Measurements from ENCODE around the gene STAB1.

The STAB1 gene

DNA sequence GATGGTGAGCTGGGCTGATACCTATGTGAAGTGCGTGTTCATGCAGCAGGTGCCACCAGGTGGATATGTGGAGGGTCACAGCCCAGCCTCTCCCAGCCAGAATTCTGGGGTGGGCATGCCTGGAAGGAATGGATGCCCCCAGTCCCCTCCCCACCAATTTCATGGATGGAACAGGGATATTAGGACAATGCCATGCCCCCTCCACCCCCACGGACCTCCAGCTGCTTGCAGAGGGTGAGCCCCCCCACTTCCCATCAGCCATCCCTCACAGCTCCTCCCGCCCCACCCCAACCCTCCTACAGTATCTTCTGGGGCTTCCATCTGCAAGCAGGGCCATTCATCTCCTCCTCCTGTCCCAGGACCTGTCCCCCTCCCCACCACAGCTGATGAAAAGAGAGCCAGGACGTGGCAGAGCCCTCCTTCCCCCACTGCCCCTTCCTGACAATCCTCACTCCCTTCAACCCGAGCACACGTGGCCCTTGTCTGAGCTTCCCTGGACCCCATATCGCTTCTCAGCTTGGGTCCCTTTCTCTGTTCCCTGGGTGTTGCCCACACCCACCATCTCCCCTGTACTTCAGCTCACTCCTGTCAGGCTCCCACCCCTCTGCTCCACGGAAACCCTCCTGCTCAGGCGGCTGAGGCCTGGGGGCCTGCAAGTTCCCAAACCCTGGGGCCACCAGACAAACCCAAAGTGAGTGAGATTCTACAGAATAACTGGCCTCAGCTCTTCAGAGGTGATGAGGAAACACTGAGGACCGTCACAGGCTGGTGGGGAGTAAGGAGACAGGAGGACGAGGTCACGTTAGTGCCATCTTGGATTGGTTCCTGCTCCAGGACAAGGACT, 47.4 kb upstream of the STAB1 start (continued):
- TF ChIP-seq ZNF565 (CRISPR knock-in tag; conservative IDR thresholded peaks at IDR 0.05; ENCODE audit: low read depth) = no peak
- TF ChIP-seq, protein P1, sequence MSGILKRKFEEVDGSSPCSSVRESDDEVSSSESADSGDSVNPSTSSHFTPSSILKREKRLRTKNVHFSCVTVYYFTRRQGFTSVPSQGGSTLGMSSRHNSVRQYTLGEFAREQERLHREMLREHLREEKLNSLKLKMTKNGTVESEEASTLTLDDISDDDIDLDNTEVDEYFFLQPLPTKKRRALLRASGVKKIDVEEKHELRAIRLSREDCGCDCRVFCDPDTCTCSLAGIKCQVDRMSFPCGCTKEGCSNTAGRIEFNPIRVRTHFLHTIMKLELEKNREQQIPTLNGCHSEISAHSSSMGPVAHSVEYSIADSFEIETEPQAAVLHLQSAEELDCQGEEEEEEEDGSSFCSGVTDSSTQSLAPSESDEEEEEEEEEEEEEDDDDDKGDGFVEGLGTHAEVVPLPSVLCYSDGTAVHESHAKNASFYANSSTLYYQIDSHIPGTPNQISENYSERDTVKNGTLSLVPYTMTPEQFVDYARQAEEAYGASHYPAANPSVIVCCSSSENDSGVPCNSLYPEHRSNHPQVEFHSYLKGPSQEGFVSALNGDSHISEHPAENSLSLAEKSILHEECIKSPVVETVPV (CRISPR knock-in tag; IDR thresholded peaks at IDR 0.05) = no peak
- TF ChIP-seq ZFP30 (CRISPR knock-in tag; IDR thresholded peaks at IDR 0.05) = no peak
- TF ChIP-seq TCF4 (CRISPR knock-in tag; IDR thresholded peaks at IDR 0.05; ENCODE audit: borderline replicate concordance) = no peak
- TF ChIP-seq SNAI2 (CRISPR knock-in tag; IDR thresholded peaks at IDR 0.05) = no peak
- TF ChIP-seq ZC3H10 (CRISPR knock-in tag; IDR thresholded peaks at IDR 0.05) = no peak
- TF ChIP-seq ARNTL (CRISPR knock-in tag; IDR thresholded peaks at IDR 0.05; ENCODE audit: borderline replicate concordance, low read depth) = no peak
- no peak for TF ChIP-seq ZFP3 (CRISPR knock-in tag; IDR thresholded peaks at IDR 0.05)

DNA sequence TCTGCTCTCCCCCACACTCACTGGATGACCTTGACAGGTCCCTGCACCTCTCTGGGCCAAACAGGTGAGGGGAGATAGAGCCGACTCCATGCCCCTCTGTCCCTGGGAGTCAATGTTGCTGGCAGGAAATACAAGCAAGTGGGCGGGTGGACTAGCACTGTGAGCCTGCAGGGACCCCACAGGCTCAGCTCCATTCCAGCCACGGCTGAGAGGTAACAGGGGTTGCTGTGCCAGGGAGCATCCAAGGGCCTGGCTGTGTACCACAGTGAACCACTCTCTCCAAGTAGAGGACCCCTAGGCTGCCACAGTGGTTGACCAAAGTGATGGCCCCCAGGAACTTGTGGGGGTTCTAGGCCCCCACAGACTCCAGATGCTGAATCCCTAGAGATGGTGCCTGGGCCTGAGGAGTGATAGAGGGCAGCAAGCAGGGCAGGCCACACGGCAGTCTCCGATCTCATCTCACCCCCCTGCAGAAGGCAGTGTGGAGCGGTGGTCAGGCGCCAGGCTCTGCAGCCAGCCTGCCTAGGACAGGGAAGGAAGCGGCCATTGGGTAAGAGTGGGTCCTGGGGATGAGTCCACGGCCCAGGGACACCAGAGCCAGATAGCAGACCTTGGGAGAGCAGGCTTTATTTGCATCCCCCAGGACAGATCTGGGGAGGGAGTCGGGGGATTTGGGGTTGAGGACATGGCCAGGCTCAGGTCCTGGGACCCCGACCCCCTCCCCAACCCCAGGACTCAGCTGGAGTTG, 44.5 kb upstream of the STAB1 start:
- no peak for TF ChIP-seq ISL1 (CRISPR knock-in tag; IDR thresholded peaks at IDR 0.05)
- TF ChIP-seq, protein P1 (CRISPR knock-in tag; IDR thresholded peaks at IDR 0.05) = no peak
- TF ChIP-seq PPARA (CRISPR knock-in tag; IDR thresholded peaks at IDR 0.05; ENCODE audit: borderline replicate concordance) = no peak
- TF ChIP-seq, protein P2, sequence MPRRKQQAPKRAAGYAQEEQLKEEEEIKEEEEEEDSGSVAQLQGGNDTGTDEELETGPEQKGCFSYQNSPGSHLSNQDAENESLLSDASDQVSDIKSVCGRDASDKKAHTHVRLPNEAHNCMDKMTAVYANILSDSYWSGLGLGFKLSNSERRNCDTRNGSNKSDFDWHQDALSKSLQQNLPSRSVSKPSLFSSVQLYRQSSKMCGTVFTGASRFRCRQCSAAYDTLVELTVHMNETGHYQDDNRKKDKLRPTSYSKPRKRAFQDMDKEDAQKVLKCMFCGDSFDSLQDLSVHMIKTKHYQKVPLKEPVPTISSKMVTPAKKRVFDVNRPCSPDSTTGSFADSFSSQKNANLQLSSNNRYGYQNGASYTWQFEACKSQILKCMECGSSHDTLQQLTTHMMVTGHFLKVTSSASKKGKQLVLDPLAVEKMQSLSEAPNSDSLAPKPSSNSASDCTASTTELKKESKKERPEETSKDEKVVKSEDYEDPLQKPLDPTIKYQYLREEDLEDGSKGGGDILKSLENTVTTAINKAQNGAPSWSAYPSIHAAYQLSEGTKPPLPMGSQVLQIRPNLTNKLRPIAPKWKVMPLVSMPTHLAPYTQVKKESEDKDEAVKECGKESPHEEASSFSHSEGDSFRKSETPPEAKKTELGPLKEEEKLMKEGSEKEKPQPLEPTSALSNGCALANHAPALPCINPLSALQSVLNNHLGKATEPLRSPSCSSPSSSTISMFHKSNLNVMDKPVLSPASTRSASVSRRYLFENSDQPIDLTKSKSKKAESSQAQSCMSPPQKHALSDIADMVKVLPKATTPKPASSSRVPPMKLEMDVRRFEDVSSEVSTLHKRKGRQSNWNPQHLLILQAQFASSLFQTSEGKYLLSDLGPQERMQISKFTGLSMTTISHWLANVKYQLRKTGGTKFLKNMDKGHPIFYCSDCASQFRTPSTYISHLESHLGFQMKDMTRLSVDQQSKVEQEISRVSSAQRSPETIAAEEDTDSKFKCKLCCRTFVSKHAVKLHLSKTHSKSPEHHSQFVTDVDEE (CRISPR knock-in tag; IDR thresholded peaks at IDR 0.05) = no peak
- TF ChIP-seq ESRRG (CRISPR knock-in tag; IDR thresholded peaks at IDR 0.05) = no peak
- TF ChIP-seq ZFP3 (CRISPR knock-in tag; IDR thresholded peaks at IDR 0.05) = no peak
- no peak for TF ChIP-seq ZNF70 (CRISPR knock-in tag; IDR thresholded peaks at IDR 0.05)
- TF ChIP-seq, protein P3, sequence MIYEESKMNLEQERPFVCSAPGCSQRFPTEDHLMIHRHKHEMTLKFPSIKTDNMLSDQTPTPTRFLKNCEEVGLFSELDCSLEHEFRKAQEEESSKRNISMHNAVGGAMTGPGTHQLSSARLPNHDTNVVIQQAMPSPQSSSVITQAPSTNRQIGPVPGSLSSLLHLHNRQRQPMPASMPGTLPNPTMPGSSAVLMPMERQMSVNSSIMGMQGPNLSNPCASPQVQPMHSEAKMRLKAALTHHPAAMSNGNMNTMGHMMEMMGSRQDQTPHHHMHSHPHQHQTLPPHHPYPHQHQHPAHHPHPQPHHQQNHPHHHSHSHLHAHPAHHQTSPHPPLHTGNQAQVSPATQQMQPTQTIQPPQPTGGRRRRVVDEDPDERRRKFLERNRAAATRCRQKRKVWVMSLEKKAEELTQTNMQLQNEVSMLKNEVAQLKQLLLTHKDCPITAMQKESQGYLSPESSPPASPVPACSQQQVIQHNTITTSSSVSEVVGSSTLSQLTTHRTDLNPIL (CRISPR knock-in tag; IDR thresholded peaks at IDR 0.05; ENCODE audit: low read depth) = no peak
- TF ChIP-seq, protein P4, sequence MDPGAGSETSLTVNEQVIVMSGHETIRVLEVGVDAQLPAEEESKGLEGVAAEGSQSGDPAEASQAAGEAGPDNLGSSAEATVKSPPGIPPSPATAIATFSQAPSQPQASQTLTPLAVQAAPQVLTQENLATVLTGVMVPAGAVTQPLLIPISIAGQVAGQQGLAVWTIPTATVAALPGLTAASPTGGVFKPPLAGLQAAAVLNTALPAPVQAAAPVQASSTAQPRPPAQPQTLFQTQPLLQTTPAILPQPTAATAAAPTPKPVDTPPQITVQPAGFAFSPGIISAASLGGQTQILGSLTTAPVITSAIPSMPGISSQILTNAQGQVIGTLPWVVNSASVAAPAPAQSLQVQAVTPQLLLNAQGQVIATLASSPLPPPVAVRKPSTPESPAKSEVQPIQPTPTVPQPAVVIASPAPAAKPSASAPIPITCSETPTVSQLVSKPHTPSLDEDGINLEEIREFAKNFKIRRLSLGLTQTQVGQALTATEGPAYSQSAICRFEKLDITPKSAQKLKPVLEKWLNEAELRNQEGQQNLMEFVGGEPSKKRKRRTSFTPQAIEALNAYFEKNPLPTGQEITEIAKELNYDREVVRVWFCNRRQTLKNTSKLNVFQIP (CRISPR knock-in tag; IDR thresholded peaks at IDR 0.05; ENCODE audit: borderline replicate concordance, low read depth) = no peak
- no peak for TF ChIP-seq ZFP30 (CRISPR knock-in tag; IDR thresholded peaks at IDR 0.05)
- TF ChIP-seq SNAI2 (CRISPR knock-in tag; IDR thresholded peaks at IDR 0.05) = no peak
- TF ChIP-seq ZC3H10 (CRISPR knock-in tag; IDR thresholded peaks at IDR 0.05) = no peak
- TF ChIP-seq ZNF8 (CRISPR knock-in tag; IDR thresholded peaks at IDR 0.05) = no peak
- TF ChIP-seq BACH2 (CRISPR knock-in tag; IDR thresholded peaks at IDR 0.05; ENCODE audit: borderline replicate concordance) = no peak
- no peak for TF ChIP-seq TOX (CRISPR knock-in tag; IDR thresholded peaks at IDR 0.05; ENCODE audit: borderline replicate concordance)
- TF ChIP-seq ZNF565 (CRISPR knock-in tag; conservative IDR thresholded peaks at IDR 0.05; ENCODE audit: low read depth) = no peak
- no peak for TF ChIP-seq CSDC2 (CRISPR knock-in tag; IDR thresholded peaks at IDR 0.05)
- no peak for TF ChIP-seq TCF4 (CRISPR knock-in tag; IDR thresholded peaks at IDR 0.05; ENCODE audit: borderline replicate concordance)
- TF ChIP-seq, protein P5, sequence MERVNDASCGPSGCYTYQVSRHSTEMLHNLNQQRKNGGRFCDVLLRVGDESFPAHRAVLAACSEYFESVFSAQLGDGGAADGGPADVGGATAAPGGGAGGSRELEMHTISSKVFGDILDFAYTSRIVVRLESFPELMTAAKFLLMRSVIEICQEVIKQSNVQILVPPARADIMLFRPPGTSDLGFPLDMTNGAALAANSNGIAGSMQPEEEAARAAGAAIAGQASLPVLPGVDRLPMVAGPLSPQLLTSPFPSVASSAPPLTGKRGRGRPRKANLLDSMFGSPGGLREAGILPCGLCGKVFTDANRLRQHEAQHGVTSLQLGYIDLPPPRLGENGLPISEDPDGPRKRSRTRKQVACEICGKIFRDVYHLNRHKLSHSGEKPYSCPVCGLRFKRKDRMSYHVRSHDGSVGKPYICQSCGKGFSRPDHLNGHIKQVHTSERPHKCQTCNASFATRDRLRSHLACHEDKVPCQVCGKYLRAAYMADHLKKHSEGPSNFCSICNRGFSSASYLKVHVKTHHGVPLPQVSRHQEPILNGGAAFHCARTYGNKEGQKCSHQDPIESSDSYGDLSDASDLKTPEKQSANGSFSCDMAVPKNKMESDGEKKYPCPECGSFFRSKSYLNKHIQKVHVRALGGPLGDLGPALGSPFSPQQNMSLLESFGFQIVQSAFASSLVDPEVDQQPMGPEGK (CRISPR knock-in tag; IDR thresholded peaks at IDR 0.05; ENCODE audit: borderline replicate concordance) = no peak
- no peak for ATAC-seq
